HepG2 (cell line): ENCODE results near the gene PRCD. TPM values are rescaled to one million over a fixed set of nuclear protein-coding genes. Genes with fewer than 3 reads are reported as not detected.

Source experiments
- CBX5 ChIP-seq: sonication (generic); formaldehyde crosslinking; IDR thresholded peaks from 2 replicates; pipeline ENCODE4 v1.4.0; 2020; ENCODE audit warnings: missing genetic modification reagents, borderline replicate concordance
- FOXC1 ChIP-seq: sonication (generic); formaldehyde crosslinking; IDR thresholded peaks from 2 replicates; pipeline ENCODE4 v1.8.0; 2022; ENCODE audit warnings: mild to moderate bottlenecking, missing genetic modification reagents, borderline replicate concordance
- HDAC6 ChIP-seq: fragments of 200-600 bp; sonication (generic); IDR thresholded peaks from 2 replicates; pipeline ENCODE4 v1.7.0; 2017; ENCODE audit warnings: mild to moderate bottlenecking, antibody characterized with exemption, low read length, low read depth
- HNF4A ChIP-seq: sonication (generic); formaldehyde crosslinking; IDR thresholded peaks from 2 replicates; pipeline ENCODE4 v1.4.0; 2020; ENCODE audit warnings: missing genetic modification reagents
- JARID2 ChIP-seq: sonication (generic); formaldehyde crosslinking; IDR thresholded peaks from 2 replicates; pipeline ENCODE4 v1.8.1; 2023; ENCODE audit warnings: missing genetic modification reagents, inconsistent platforms; ENCODE audit not compliant: insufficient replicate concordance
- MAFF ChIP-seq: IDR thresholded peaks from 2 replicates; pipeline ENCODE4 v1.6.1; 2011; ENCODE audit warnings: low read depth, low read length, improper control_type of control experiment
- NONO ChIP-seq, 2 experiments: fragments of 450-650 bp in 1 of 2; sonication (generic) in 1 of 2; formaldehyde crosslinking in 1 of 2; IDR thresholded peaks in 1 of 2; conservative IDR thresholded peaks in 1 of 2; 2 replicates each; pipeline versions ENCODE4 v1.6.1 to v1.8.0; 2017 to 2022; ENCODE audit warnings: mild to moderate bottlenecking in 1 of 2, missing genetic modification reagents in 1 of 2, moderate library complexity in 1 of 2
- PPARG ChIP-seq: conservative IDR thresholded peaks from 2 replicates; pipeline ENCODE4 v1.6.1; 2016; ENCODE audit warnings: missing biosample characterization, missing genetic modification reagents
- SMAD3 ChIP-seq: sonication (generic); formaldehyde crosslinking; IDR thresholded peaks from 2 replicates; pipeline ENCODE4 v1.4.0; 2020; ENCODE audit warnings: missing genetic modification reagents
- SP2 ChIP-seq: sonication (generic); formaldehyde crosslinking; IDR thresholded peaks from 2 replicates; pipeline ENCODE4 v1.5.1; 2020; ENCODE audit warnings: mild to moderate bottlenecking, missing genetic modification reagents
- TAF1 ChIP-seq: sonication (generic); formaldehyde crosslinking; IDR thresholded peaks from 2 replicates; pipeline ENCODE4 v1.4.0; 2020; ENCODE audit warnings: missing genetic modification reagents
- TBP ChIP-seq: sonication (generic); formaldehyde crosslinking; IDR thresholded peaks from 2 replicates; pipeline ENCODE4 v1.5.0; 2020; ENCODE audit warnings: missing genetic modification reagents
- ZFP36 ChIP-seq: fragments of 150-350 bp; IDR thresholded peaks from 2 replicates; pipeline ENCODE4 v1.6.1; 2018; ENCODE audit warnings: borderline replicate concordance, low read length, low read depth; ENCODE audit not compliant: partially characterized antibody
- ZNF232 ChIP-seq: sonication (generic); formaldehyde crosslinking; IDR thresholded peaks from 2 replicates; pipeline ENCODE4 v1.4.0; 2020; ENCODE audit warnings: missing genetic modification reagents, borderline replicate concordance
- ZNF33A ChIP-seq: sonication (generic); formaldehyde crosslinking; IDR thresholded peaks from 2 replicates; pipeline ENCODE4 v1.5.1; 2020; ENCODE audit warnings: missing genetic modification reagents, mild to moderate bottlenecking, moderate library complexity, borderline replicate concordance
- ZNF343 ChIP-seq: sonication (generic); formaldehyde crosslinking; IDR thresholded peaks from 2 replicates; pipeline ENCODE4 v1.4.0; 2020; ENCODE audit warnings: mild to moderate bottlenecking, missing genetic modification reagents
- ZNF577 ChIP-seq: sonication (generic); formaldehyde crosslinking; IDR thresholded peaks from 2 replicates; pipeline ENCODE4 v1.4.0; 2020; ENCODE audit warnings: mild to moderate bottlenecking, low read depth, missing genetic modification reagents, borderline replicate concordance
- ZNF772 ChIP-seq: sonication (generic); formaldehyde crosslinking; IDR thresholded peaks from 2 replicates; pipeline ENCODE4 v1.5.0; 2020; ENCODE audit warnings: mild to moderate bottlenecking, missing genetic modification reagents
- ZNF816 ChIP-seq: sonication (generic); formaldehyde crosslinking; IDR thresholded peaks from 2 replicates; pipeline ENCODE4 v1.8.0; 2022; ENCODE audit warnings: missing genetic modification reagents, mild to moderate bottlenecking, borderline replicate concordance
- polyA plus RNA-seq, 8 experiments: library from polyadenylated mRNA; depleted of rRNA in 3 of 8; stranded (reverse) in 7 of 8; unstranded in 1 of 8; fragments of >200 nt; fragmentation: Illumina TruSeq in 4 of 8; extraction: Trizol in 4 of 8; gene quantifications; 2 replicates each; pipeline versions ENCODE4 v1.2.1 to v1.2.3, GENCODE V29; 2011 to 2016; ENCODE audit warnings: low read depth in 4 of 8, missing spikeins in 1 of 8, mixed read lengths in 1 of 8; ENCODE audit not compliant: insufficient read depth in 1 of 8
- total RNA-seq, 5 experiments: library from RNA; depleted of rRNA; stranded (reverse); fragments of >200 nt; fragmentation: Illumina TruSeq; extraction: Trizol; gene quantifications; 2 replicates each; pipeline ENCODE4 v1.2.3, GENCODE V29; 2016; ENCODE audit warnings: low read depth in 1 of 5
- TF ChIP-seq, protein P1 (sequence below): sonication (generic); formaldehyde crosslinking; IDR thresholded peaks from 2 replicates; pipeline ENCODE4 v1.4.0; 2020; ENCODE audit warnings: missing genetic modification reagents, borderline replicate concordance
- TF ChIP-seq, protein P2 (sequence below): sonication (generic); formaldehyde crosslinking; IDR thresholded peaks from 2 replicates; pipeline ENCODE4 v1.4.0; 2020; ENCODE audit warnings: mild to moderate bottlenecking, missing genetic modification reagents
- TF ChIP-seq, protein P3 (sequence below): sonication (generic); formaldehyde crosslinking; IDR thresholded peaks from 2 replicates; pipeline ENCODE4 v1.5.1; 2020; ENCODE audit warnings: missing genetic modification reagents, mild to moderate bottlenecking, borderline replicate concordance
- TF ChIP-seq, protein P4 (sequence below): sonication (generic); formaldehyde crosslinking; IDR thresholded peaks from 2 replicates; pipeline ENCODE4 v1.5.0; 2020; ENCODE audit warnings: mild to moderate bottlenecking, missing genetic modification reagents

The PRCD gene
- total and polyA plus RNA-seq, 2 of the 13 experiments (the other 11 are each of a cell fraction or from before 2014, with no cell fraction given): 0.51 TPM; not detected in 1

DNA sequence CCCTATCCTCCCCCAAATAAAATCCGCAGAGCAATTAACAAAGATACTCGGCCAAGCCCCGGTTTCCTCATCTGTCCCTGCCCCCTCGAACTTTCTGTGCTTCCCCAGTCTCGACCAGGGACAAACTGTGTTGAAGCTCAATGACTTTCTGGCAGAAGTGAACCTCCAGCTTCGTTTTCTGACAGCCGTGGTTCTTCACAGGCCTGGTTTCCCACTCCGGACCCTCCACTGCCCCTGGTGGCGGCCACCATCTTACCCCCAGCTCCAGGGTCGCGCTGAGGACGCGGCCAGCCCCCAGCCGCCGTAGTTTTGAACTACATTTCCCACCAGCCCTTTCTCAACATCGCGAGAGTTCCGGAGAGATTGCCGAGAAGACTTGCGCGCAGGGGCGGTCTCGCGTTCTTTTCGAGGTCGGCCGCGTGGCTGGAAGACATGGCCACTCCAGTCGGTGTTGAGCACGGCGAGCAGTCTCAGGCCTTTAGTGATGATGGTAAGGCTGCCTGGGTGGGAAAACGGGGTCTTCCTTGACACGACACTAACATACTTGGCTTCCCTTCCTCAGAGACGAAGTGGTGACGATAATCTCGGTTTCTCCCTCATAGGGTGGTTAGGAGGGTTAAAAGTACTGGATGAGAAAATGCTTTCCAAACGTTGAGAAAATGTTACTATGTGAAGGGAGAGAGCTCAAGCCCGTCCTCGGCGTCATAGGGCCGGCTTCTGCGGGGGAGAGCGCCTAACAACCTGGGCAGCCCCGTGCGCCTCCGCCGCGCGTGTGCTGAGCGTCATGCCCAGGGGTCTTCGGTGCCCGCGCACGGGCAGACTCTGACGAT, 17.7 kb downstream of the PRCD start (continued):
- TF ChIP-seq CBX5 (CRISPR knock-in tag) (peak; percentile 21; the same call in 1 of the 2 replicates), ZNF816 (no peak), FOXC1 (peak; percentile 84; the same call in 1 of the 2 replicates), ZNF232 (CRISPR knock-in tag) (peak; percentile 50), HDAC6 (no peak), NONO (IDR thresholded peaks at IDR 0.05) (no peak), NONO (CRISPR knock-in tag; conservative IDR thresholded peaks at IDR 0.05) (peak; percentile 96), ZNF33A (no peak), PPARG (CRISPR knock-in tag) (peak; percentile 21; the same call in 1 of the 2 replicates), HNF4A (no peak), ZNF577 (CRISPR knock-in tag) (peak; percentile 95; the same call in 1 of the 2 replicates), TAF1 (CRISPR knock-in tag) (peak; percentile 99), JARID2 (CRISPR knock-in tag) (no peak), TBP (no peak), SP2 (CRISPR knock-in tag) (peak; percentile 31; the same call in 1 of the 2 replicates), ZNF772 (CRISPR knock-in tag) (peak; percentile 90), SMAD3 (CRISPR knock-in tag) (peak; percentile 96), MAFF (no peak), ZFP36 (no peak), ZNF343 (CRISPR knock-in tag) (peak; percentile 63; the same call in 1 of the 2 replicates)
- TF ChIP-seq, protein P1, sequence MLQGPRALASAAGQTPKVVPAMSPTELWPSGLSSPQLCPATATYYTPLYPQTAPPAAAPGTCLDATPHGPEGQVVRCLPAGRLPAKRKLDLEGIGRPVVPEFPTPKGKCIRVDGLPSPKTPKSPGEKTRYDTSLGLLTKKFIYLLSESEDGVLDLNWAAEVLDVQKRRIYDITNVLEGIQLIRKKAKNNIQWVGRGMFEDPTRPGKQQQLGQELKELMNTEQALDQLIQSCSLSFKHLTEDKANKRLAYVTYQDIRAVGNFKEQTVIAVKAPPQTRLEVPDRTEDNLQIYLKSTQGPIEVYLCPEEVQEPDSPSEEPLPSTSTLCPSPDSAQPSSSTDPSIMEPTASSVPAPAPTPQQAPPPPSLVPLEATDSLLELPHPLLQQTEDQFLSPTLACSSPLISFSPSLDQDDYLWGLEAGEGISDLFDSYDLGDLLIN (CRISPR knock-in tag): no peak
- TF ChIP-seq, protein P2, sequence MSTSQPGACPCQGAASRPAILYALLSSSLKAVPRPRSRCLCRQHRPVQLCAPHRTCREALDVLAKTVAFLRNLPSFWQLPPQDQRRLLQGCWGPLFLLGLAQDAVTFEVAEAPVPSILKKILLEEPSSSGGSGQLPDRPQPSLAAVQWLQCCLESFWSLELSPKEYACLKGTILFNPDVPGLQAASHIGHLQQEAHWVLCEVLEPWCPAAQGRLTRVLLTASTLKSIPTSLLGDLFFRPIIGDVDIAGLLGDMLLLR (CRISPR knock-in tag): peak; percentile 86; the same call in 1 of the 2 replicates
- TF ChIP-seq, protein P3, sequence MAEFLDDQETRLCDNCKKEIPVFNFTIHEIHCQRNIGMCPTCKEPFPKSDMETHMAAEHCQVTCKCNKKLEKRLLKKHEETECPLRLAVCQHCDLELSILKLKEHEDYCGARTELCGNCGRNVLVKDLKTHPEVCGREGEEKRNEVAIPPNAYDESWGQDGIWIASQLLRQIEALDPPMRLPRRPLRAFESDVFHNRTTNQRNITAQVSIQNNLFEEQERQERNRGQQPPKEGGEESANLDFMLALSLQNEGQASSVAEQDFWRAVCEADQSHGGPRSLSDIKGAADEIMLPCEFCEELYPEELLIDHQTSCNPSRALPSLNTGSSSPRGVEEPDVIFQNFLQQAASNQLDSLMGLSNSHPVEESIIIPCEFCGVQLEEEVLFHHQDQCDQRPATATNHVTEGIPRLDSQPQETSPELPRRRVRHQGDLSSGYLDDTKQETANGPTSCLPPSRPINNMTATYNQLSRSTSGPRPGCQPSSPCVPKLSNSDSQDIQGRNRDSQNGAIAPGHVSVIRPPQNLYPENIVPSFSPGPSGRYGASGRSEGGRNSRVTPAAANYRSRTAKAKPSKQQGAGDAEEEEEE: peak; percentile 59; the same call in 1 of the 2 replicates
- TF ChIP-seq, protein P4, sequence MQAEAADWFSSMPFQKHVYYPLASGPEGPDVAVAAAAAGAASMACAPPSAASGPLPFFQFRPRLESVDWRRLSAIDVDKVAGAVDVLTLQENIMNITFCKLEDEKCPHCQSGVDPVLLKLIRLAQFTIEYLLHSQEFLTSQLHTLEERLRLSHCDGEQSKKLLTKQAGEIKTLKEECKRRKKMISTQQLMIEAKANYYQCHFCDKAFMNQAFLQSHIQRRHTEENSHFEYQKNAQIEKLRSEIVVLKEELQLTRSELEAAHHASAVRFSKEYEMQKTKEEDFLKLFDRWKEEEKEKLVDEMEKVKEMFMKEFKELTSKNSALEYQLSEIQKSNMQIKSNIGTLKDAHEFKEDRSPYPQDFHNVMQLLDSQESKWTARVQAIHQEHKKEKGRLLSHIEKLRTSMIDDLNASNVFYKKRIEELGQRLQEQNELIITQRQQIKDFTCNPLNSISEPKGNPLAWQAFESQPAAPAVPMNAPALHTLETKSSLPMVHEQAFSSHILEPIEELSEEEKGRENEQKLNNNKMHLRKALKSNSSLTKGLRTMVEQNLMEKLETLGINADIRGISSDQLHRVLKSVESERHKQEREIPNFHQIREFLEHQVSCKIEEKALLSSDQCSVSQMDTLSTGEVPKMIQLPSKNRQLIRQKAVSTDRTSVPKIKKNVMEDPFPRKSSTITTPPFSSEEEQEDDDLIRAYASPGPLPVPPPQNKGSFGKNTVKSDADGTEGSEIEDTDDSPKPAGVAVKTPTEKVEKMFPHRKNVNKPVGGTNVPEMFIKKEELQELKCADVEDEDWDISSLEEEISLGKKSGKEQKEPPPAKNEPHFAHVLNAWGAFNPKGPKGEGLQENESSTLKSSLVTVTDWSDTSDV: peak; percentile 29; the same call in 1 of the 2 replicates
